NB4 (cell line): ENCODE data around the gene MTURN.

Source experiments
- CTCF ChIP-seq: IDR thresholded peaks from one replicate; pipeline ENCODE4 v1.5.1; 2012; ENCODE audit warnings: low read depth, low read length
- MYC ChIP-seq: IDR thresholded peaks from 2 replicates; pipeline ENCODE4 v1.6.1; 2011; ENCODE audit warnings: low read depth, low read length

GRCh38 chr7:30090111-30090510, 44.7 kb upstream of the MTURN start:
- TF ChIP-seq MYC (no peak), CTCF (no peak)
